ENCODE data around the gene ACCS.
A peak's percentile ranks its signal among the peaks of the same experiment; 100 is the strongest.

ACCS gene

GRCh38 chr11:44066732-44067141 is 667 bp downstream of the ACCS start:
- Mint-ChIP-seq H3K27ac (peak overlapping the region; percentile 88), H3K4me3 (peak overlapping the region; percentile 84), H3K27me3 (no peaks in the 10 kb centered on the region), H3K4me1 (ENCODE audit: low read depth) (peaks cover 25% of the 10 kb centered on the region), H3K9me3 (no peaks in the 10 kb centered on the region), H3K36me3 (ENCODE audit: low read depth) (no peaks in the 10 kb centered on the region)

GRCh38 chr11:44067266-44067665 is 1.2 kb downstream of the ACCS start:
- Mint-ChIP-seq H3K27me3 (no peaks in the 10 kb centered on the region), H3K4me3 (peak overlapping the region; percentile 84), H3K27ac (no peak overlapping the region), H3K36me3 (ENCODE audit: low read depth) (no peaks in the 10 kb centered on the region), H3K9me3 (no peaks in the 10 kb centered on the region), H3K4me1 (ENCODE audit: low read depth) (peaks cover 25% of the 10 kb centered on the region)

- no peaks in the 10 kb centered on the region for H3K9me3 Mint-ChIP-seq
- no peaks in the 10 kb centered on the region for H3K27me3 Mint-ChIP-seq
- H3K36me3 Mint-ChIP-seq (ENCODE audit: low read depth): no peaks in the 10 kb centered on the region
- H3K4me1 Mint-ChIP-seq (ENCODE audit: low read depth): peaks cover 25% of the 10 kb centered on the region
- no peak overlapping the region for H3K4me3 Mint-ChIP-seq
- no peak overlapping the region for H3K27ac Mint-ChIP-seq
Measured at GRCh38 chr11:44068180-44068579, 2.1 kb downstream of the ACCS start.

- Mint-ChIP-seq H3K27me3 (no peaks in the 10 kb centered on the region), H3K27ac (no peak overlapping the region), H3K4me3 (no peak overlapping the region), H3K9me3 (no peaks in the 10 kb centered on the region), H3K4me1 (ENCODE audit: low read depth) (peaks cover 12% of the 10 kb centered on the region), H3K36me3 (ENCODE audit: low read depth) (peaks cover 8% of the 10 kb centered on the region)
Measured at GRCh38 chr11:44071157-44071556, 5.1 kb downstream of the ACCS start.

GRCh38 chr11:44072757-44073658 is 6.9 kb downstream of the ACCS start:
- Mint-ChIP-seq H3K27ac (no peak overlapping the region), H3K27me3 (no peaks in the 10 kb centered on the region), H3K4me1 (ENCODE audit: low read depth) (no peaks in the 10 kb centered on the region), H3K4me3 (no peak overlapping the region), H3K9me3 (no peaks in the 10 kb centered on the region), H3K36me3 (ENCODE audit: low read depth) (peaks cover 8% of the 10 kb centered on the region)

GRCh38 chr11:44078794-44079193 is 12.7 kb downstream of the ACCS start:
- no peaks in the 10 kb centered on the region for H3K4me1 Mint-ChIP-seq (ENCODE audit: low read depth)
- no peaks in the 10 kb centered on the region for H3K9me3 Mint-ChIP-seq
- no peak overlapping the region for H3K4me3 Mint-ChIP-seq
- H3K27me3 Mint-ChIP-seq: no peaks in the 10 kb centered on the region
- H3K27ac Mint-ChIP-seq: no peak overlapping the region
- peaks cover 8% of the 10 kb centered on the region for H3K36me3 Mint-ChIP-seq (ENCODE audit: low read depth)

- Mint-ChIP-seq H3K27ac (no peak overlapping the region), H3K9me3 (no peaks in the 10 kb centered on the region), H3K36me3 (ENCODE audit: low read depth) (peaks cover 8% of the 10 kb centered on the region), H3K27me3 (no peaks in the 10 kb centered on the region), H3K4me1 (ENCODE audit: low read depth) (no peaks in the 10 kb centered on the region), H3K4me3 (no peak overlapping the region)
Measured at GRCh38 chr11:44079376-44079775, 13.3 kb downstream of the ACCS start.

- Mint-ChIP-seq H3K4me1 (ENCODE audit: low read depth) (no peaks in the 10 kb centered on the region), H3K9me3 (peaks cover 5% of the 10 kb centered on the region), H3K27ac (no peak overlapping the region), H3K27me3 (no peaks in the 10 kb centered on the region), H3K36me3 (ENCODE audit: low read depth) (peaks cover 5% of the 10 kb centered on the region), H3K4me3 (no peak overlapping the region)
Measured at GRCh38 chr11:44080951-44081350, 14.9 kb downstream of the ACCS start.

- Mint-ChIP-seq H3K4me1 (ENCODE audit: low read depth) (no peaks in the 10 kb centered on the region), H3K4me3 (no peak overlapping the region), H3K9me3 (peaks cover 5% of the 10 kb centered on the region), H3K27ac (no peak overlapping the region), H3K27me3 (no peaks in the 10 kb centered on the region), H3K36me3 (ENCODE audit: low read depth) (peaks cover 10% of the 10 kb centered on the region)
Measured at GRCh38 chr11:44082645-44083044, 16.6 kb downstream of the ACCS start.

GRCh38 chr11:44083433-44083832 is 17.4 kb downstream of the ACCS start:
- H3K27me3 Mint-ChIP-seq: no peaks in the 10 kb centered on the region
- H3K36me3 Mint-ChIP-seq (ENCODE audit: low read depth): peaks cover 10% of the 10 kb centered on the region
- H3K9me3 Mint-ChIP-seq: peaks cover 5% of the 10 kb centered on the region
- no peaks in the 10 kb centered on the region for H3K4me1 Mint-ChIP-seq (ENCODE audit: low read depth)
- no peak overlapping the region for H3K4me3 Mint-ChIP-seq
- H3K27ac Mint-ChIP-seq: no peak overlapping the region

- Mint-ChIP-seq H3K27ac (no peak overlapping the region), H3K36me3 (ENCODE audit: low read depth) (peaks cover 10% of the 10 kb centered on the region)
Measured at GRCh38 chr11:44083906-44084305, 17.8 kb downstream of the ACCS start.

GRCh38 chr11:44085330-44085729 is 19.3 kb downstream of the ACCS start:
- no peaks in the 10 kb centered on the region for H3K27me3 Mint-ChIP-seq
- H3K36me3 Mint-ChIP-seq (ENCODE audit: low read depth): peaks cover 10% of the 10 kb centered on the region
- peaks cover 5% of the 10 kb centered on the region for H3K9me3 Mint-ChIP-seq
- no peak overlapping the region for H3K27ac Mint-ChIP-seq
- no peaks in the 10 kb centered on the region for H3K4me1 Mint-ChIP-seq (ENCODE audit: low read depth)
- no peak overlapping the region for H3K4me3 Mint-ChIP-seq

More at GRCh38 chr11:44083906-44084305, 17.8 kb downstream of the ACCS start:
- no peaks in the 10 kb centered on the region for H3K4me1 Mint-ChIP-seq (ENCODE audit: low read depth)
- peaks cover 5% of the 10 kb centered on the region for H3K9me3 Mint-ChIP-seq
- H3K27me3 Mint-ChIP-seq: no peaks in the 10 kb centered on the region
- no peak overlapping the region for H3K4me3 Mint-ChIP-seq

- Mint-ChIP-seq H3K27ac (no peak overlapping the region), H3K9me3 (peaks cover 5% of the 10 kb centered on the region), H3K4me1 (ENCODE audit: low read depth) (no peaks in the 10 kb centered on the region), H3K27me3 (no peaks in the 10 kb centered on the region), H3K36me3 (ENCODE audit: low read depth) (peaks cover 10% of the 10 kb centered on the region), H3K4me3 (no peak overlapping the region)
Measured at GRCh38 chr11:44088377-44088776, 22.3 kb downstream of the ACCS start.

- no peak overlapping the region for H3K4me3 Mint-ChIP-seq
- no peaks in the 10 kb centered on the region for H3K4me1 Mint-ChIP-seq (ENCODE audit: low read depth)
- H3K36me3 Mint-ChIP-seq (ENCODE audit: low read depth): peaks cover 10% of the 10 kb centered on the region
- H3K9me3 Mint-ChIP-seq: peaks cover 5% of the 10 kb centered on the region
- no peak overlapping the region for H3K27ac Mint-ChIP-seq
- no peaks in the 10 kb centered on the region for H3K27me3 Mint-ChIP-seq
Measured at GRCh38 chr11:44088871-44089270, 22.8 kb downstream of the ACCS start.

GRCh38 chr11:44090539-44090938 is 24.5 kb downstream of the ACCS start:
- H3K9me3 Mint-ChIP-seq: peaks cover 2% of the 10 kb centered on the region
- H3K36me3 Mint-ChIP-seq (ENCODE audit: low read depth): peaks cover 7% of the 10 kb centered on the region
- H3K4me3 Mint-ChIP-seq: no peak overlapping the region
- H3K27me3 Mint-ChIP-seq: no peaks in the 10 kb centered on the region
- H3K4me1 Mint-ChIP-seq (ENCODE audit: low read depth): peaks cover 14% of the 10 kb centered on the region
- H3K27ac Mint-ChIP-seq: no peak overlapping the region
